Erythroblast (primary cell): ENCODE measurements around the gene NDE1.

Experiments
- GATA1 ChIP-seq: IDR thresholded peaks from 2 replicates; pipeline ENCODE4 v1.6.1; 2011; ENCODE audit warnings: low read depth, mild to moderate bottlenecking, control low read depth, low read length, moderate library complexity
- POLR2A ChIP-seq: IDR thresholded peaks from 2 replicates; pipeline ENCODE4 v1.6.1; 2011; ENCODE audit warnings: mild to moderate bottlenecking, low read length

- TF ChIP-seq POLR2A (no peak), GATA1 (no peak)
Measured at GRCh38 chr16:15765116-15765515, 115.1 kb downstream of the NDE1 start.
